Glomerular visceral epithelial cell (primary cell): ENCODE results near the gene KCNIP4.
"Not testable (repeated sequence)": the region's sequence is repeated elsewhere in the genome, so short reads cannot be mapped to it uniquely, and the experiment has no call there.

Experiments used
- DNase-seq: peaks from one replicate; pipeline ENCODE4 v3.0.0-alpha.2; 2016; ENCODE audit errors: extremely low spot score

Gene KCNIP4

DNA sequence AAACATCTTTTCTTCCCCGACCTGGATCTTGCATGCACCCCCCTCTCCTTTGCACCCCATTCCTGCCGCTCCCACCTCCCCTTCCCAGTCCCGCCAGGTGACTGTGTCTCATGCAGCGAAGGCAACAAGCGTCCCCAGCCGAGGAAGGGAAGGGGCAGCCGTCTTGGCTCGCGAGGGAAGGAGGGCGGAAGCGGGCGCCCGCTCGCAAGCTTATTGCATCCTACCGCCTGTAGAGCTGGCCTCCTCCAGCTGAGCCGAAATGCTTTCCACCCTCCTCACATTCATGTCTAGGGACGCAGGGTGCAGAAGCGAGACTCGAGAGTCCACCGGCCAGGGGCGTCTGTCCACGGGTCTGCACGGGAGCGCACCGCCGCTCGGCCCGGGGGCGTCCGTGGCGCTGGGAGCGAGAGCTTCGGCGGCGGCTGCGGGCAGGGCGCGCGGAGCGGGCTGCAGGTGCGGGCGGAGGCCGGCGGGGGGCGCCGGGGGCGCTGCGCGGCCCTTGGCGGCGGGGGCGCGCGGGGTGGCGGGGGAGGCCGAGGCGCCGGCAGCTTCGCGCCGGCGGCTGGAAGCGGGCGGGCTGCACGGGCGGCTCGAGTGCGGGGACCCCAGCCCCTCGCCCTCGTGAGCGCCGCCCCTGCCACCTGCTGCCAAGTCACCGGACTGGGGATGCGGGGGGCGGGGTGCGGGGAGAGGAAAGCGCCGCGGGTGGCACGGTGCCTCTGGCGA is at the start of gene KCNIP4:
KCNIP4 (minus strand) TSS at position 426 of the 726 bp plus-strand sequence.
- peak; percentile 46 for DNase-seq

DNA sequence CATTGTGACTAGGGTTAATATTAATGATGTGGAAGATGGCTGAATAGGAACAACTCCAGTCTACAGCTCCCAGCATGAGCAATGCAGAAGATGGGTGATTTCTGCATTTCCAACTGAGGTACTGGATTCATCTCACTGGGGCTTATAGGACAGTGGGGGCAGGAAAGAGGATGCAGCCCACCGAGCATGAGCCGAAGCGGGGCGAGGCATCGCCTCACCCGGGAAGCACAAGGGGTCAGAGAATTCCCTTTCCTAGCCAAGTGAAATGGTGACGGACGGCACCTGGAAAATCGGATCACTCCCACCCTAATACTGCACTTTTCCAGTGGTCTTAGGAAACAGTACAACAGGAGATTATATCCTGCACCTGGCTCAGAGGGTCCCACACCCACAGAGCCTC is 48.0 kb upstream of the KCNIP4 start:
- DNase-seq, result not testable (repeated sequence)

DNA sequence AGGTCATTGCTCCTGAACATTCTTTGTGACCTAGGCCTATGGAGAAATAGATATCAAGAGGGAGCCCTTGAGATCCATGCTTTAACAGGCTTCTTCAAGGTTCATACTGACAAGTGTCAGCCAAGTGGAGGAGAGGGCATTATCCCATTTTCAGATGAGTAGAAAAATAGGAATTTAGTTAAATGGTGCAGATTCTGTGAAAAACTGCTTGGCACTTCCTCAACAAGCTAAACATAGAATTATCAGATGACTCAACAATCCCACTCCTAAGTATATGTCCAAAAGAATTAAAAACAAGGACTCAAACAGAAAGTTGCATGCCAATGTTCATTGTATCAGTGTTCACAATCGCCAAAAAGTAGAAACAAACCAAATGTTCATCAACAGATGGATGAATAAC is 43.8 kb upstream of the KCNIP4 start:
- no peak for DNase-seq

DNA sequence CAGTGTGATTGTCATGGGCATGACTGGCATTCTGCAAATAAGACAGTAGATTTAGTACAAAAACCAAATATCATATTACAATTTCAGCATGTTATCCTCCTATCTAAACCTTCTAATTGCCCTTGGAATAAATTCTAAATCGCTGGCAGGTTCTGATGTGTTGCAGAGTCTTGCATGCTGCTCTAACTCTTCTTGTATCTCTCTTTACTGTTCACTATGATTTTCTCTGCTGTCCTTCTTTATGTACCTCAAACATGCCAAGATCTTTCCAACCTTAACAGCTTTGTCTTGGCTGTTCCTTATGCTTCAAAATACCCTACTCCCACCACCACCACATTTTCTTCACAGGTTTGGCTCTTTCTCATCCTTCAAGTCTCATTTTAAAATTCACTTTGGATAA is 43.0 kb upstream of the KCNIP4 start:
- DNase-seq, result no peak

DNA sequence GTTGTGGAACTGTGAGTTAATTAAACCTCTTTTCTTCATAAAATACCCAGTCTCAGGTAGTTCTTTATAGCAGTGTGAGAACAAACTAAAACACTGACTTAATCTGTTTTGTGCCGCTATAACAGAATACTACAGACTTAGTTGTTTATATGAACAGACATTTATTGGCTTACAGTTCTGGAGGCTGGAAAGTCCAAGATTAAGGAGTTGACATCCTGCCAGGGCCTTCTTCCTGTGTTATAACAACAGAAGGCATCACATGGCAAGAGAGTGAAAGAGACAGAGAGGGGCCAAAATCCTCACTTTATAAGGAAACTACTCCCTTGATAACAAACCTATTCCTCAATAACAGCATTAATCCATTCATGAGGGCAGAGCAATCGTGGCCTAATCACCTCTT is 42.5 kb upstream of the KCNIP4 start:
- DNase-seq, result no peak

DNA sequence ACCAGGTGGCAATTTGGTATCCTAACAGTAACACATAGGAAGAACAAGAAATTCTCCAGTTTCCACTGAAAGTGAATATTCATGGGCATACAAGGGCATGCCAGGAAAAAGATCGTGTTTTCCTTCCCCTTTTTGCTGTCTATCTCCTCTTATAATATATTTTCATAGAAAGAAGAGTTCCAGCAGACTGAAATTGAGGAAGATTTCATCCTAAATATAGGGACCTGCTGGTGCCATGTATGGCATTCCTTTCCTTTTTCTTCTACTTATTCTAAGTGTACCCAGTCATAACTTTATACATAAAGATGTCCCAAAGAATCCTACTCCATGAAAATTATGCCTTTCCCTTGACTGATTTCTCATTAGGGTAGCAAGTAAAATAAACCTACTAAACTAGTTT is 40.8 kb upstream of the KCNIP4 start:
- DNase-seq, result no peak

DNA sequence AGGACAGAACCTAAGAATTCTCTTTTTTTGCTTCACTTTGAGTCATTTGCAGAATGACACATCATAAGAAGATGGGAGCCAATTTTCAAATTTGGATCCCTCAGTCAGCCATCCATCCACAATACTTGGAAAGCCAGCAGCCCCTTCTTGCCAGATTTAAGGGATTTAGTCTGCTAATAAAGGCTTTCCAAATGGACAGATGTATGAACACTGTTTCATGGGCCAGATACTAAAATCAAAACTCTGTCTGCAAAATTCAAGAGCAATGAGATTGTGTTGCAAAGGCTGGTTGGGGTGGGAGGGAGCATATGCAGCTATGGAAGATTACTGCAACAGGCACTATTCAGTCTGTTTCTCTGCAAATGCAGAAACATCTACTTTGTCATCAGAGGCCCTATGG is 37.7 kb upstream of the KCNIP4 start:
- no peak for DNase-seq

DNA sequence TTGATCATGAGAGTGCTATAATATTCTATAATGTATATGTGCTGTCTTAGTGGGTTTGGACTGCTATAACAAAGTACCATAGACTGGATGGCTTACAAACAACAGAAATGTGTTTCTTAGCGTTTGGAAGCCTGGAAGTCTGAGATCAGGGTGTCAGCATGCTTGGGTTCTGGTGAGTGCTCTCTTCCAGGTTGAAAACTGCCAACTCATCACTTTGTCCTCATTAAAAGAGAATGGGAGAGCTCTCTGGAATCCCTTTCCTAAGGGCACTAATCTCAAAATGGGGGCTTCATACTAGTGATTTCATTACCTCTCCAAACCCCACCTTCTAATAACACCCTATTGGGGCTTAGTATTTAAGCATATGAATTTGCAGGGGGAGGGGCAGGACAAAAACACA is 33.5 kb upstream of the KCNIP4 start:
- no peak for DNase-seq

DNA sequence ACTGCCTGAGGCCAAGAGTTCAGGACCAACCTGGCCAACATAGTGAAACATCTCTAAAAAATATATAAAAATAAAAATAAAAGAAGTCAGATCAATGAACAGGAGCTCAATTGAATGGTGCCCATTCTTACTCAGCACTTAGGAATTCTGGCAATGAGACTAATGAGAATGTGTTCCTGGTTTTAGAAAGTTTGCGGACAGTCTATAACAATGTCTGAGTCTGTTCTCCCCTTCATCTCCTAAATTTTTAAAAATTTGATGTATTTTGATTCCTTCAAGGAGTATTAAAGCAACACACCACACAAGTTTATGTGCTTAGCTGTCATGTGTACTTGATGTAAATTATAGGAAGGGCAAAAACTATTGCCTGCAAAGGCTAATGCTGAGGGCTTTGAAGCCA is 30.6 kb upstream of the KCNIP4 start:
- no peak for DNase-seq

DNA sequence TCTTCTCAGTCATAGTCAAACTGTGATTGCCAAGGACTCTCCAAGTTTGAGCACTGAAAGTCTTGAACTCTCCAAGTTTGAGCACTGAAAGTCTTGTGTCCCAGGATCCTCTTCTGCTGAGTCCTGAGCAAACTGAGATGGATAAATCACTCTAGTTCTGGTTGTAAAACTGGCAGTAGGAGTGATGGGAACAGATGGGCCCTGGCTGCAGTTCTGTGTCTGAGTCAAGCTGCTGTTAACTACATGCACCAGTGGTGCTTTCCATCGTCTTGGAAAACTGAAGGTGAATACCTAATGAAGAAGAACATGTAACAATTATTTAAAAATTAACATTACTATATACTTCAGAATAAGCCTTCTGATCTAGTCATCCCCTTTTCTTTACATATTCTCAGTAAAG is 27.6 kb upstream of the KCNIP4 start:
- no peak for DNase-seq

DNA sequence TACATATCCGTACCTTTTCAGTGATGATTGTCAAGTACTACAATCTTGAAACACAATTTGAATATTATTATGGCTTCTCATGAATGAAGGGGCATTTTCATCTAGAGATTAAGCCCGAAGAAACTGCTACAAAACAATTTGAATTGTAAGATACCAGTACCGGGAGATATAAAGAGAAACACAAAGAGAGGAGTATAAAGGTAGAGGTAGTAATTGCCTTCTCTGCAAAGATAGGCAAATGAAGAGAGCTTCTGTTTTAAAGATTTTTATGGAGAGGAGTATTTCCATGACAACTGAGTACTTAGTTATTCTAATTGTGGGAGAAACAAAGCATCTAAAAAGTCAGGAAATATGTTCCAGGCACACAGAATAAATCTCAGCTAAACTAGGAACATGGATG is 25.3 kb upstream of the KCNIP4 start:
- no peak for DNase-seq

DNA sequence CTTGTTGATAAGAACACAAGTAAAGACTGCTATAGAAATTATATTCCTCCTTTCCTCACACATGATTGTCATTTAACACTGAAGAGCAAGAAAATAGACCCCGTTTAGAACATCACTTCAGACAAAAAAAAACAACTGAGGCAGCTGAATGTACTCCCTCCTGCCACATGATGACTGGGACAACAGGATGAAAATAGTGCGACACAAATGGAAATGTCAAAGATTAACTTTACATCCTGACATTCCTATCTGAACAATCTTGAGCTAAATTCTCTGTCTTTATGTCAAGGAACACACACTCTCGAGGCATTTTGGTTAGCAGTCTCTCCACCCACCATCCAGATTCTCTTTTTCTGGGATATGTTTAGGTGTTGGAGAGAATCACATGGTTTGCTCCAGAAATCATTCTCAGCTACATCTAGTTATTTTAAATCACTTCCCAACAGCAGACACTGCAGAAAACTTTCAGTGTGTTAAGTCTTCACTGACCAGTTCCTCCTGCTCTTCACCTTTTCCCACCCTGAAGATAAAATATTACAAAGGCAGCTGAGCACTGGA is 16.3 kb upstream of the KCNIP4 start:
- no peak for DNase-seq

DNA sequence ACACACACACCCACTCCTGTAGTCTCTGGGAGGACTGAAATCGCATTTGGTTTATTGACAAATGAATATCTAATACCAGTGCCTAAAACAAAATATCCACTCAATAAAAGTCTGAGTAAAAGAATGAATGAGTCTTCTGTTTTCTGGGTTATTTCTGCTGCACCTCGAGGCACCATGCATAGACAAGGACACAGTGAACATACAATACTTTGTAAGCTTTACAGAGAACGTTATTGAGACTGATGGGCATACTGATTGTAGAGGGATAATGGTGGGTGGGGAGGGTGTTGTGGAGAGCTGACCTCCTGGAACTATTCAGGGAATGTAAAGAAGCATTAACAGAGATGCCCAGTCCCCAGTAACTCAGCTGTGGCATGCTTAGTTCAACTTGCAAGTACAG is 14.1 kb upstream of the KCNIP4 start:
- no peak for DNase-seq

DNA sequence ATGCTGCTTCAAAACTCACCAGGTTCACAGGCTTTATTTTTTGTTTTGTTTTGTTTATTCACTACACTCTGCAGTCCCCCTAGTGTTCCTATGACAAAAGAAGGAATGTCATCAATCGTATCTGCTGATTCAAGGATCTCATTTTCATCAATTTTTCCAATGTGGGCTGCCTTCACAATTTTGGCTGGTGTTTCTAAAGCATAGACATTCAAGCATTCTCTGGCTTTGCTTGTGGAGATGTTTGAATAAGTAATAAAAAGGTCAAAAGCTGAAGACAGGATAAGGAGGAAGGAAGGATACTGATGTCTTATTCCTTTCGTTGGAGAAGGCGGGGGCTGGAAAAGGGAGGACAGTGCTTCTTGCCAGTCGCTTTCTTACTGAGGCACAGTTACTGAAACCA is 12.2 kb upstream of the KCNIP4 start:
- DNase-seq, result no peak

DNA sequence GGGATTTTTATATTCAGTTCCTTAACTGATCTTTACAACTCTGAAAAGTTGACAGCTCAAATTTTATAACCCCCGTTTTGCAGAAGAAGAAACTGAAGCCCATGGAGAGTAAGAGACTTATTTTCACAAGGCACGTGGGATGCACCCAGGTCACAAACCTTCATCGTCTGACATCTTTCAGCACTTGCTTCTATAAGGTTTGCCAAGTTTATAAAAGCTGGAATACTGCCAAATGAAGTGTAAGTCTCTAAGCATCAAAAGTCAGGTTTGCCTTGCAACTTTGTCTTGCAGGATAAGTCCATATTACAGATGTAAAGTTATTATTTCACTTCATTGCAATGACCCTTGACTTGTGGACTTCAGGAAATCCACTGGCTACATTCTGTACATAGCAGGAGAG is 6.3 kb upstream of the KCNIP4 start:
- no peak for DNase-seq

DNA sequence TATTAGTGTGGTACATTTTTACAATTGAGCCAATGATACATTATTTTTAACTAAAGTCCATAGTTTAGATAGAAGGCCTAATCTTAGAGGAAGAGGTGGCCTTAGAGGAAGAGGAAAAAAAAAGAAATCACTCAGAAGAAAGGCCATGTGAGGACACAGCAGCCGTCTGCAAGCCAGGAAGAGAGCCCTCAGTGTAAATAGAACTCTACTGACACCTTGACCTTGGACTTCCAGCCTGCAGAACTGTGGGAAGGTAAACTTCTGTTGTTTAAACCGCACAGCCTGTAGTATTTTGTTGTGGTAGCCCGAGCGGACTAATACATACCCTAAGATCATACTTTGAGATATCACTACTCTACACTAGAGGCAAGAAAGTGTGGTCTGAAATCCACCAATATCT is 5.1 kb upstream of the KCNIP4 start:
- no peak for DNase-seq

DNA sequence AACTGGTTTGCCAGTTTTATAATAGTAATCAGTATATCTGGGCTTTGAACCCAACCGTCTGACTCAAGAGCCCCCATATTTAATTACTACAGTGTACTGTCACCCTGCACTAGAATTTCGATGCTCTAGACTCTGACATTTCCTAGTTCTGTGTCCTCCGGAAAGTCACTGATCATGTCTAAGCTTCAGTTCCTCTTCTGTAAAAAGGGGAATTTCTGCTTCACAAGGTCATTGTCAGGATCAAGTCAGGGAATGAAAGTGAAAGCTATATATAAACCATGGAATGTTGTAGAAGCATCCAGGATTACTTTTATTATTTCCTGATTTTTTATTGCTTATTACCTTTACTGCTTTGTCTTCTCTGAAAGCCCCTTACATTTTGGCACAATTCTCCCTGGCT is 4.0 kb upstream of the KCNIP4 start:
- DNase-seq, result no peak

DNA sequence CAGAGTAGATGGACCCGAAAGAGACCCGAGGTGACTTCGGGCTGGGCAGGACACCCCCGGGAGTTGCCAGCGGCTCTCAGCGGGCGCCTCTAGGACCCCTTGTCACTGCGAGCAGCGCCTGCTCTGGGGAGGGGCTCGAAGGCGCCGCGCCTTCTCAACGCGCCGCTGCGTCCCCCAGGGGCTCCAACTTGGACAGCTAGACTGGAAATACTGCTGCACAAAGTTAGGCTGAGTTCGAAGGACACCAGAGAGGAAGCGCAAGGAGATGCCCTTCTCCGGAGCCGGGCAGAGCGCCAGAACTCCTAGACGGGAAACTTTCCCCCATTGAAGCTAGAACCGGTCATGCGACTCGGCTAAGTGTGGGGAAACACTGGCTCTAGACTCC is 493 bp upstream of the KCNIP4 start:
- peak; percentile 72 for DNase-seq

DNA sequence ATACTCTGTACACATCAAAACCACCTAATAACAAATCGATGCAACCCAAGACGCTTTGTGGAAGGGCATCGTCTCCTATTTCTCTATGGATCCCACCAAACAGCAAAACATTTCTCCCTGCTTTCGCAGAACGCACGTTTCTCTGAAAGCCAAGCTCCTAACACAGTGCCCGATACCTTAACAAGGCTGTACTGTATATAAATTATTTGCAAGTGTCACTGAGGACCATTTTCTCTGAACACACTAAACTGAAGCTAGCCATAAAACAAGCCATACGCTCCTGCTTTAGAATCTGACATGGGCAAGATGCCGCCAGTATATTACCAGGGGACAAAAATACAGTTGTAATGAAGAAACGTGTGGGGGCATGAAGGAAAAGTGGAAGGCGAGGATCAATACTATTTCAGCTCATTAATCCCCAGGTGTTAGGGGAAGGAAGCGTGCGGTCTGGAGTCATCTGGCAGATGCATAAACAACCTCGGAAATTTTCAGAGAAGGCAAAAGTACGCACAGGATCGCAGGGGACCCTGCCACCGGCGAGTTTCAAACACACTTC is 703 bp downstream of the KCNIP4 start:
- no peak for DNase-seq

DNA sequence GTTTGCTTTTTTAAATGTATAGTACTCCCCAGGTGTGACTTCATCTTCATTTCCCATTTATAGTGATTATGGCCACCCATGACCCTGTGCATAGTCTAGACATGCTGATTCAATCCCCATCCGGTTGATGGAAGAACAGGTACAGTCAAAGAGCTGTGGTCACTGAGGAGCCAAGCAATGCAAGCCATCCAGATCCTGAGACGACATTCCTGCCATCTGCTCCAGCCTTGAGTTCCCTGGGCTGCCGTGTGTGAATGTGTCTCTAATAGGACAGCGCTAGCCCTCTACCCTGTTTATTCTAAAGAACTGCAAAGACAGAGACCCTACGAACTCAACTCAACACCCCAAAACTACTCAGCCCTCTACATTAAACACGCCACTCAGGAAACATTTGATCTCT is 1.7 kb downstream of the KCNIP4 start:
- no peak for DNase-seq

DNA sequence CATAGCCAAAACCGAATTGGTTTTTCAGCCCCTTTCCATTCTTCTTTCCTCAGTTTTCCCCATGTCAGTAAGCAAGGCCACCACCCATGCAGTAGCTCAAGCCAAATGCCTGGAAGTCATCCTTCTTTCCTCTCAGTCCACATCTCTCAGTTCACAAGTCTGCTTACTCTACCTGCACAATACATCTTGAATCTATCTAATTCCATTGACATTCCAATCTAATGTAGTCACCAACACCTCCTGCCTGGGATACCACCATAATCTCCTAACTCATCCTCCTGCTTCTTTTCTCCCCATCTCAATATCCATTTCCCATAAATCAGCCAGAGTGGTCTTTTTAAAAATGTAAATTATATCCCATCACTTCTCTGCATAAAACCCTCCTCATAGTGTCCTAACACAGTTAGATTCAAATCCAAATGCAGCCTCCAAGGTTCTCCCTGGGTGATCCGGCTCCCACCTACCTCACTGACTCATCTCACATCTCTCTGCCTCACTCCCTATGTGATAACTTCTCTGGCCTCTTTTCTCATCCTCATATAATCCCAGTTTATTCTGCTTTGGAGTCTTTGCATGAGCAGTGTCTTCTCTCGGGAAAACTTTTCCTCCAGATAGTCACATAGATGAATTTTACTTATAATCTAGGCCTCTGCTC is 26.9 kb downstream of the KCNIP4 start:
- DNase-seq, result no peak

DNA sequence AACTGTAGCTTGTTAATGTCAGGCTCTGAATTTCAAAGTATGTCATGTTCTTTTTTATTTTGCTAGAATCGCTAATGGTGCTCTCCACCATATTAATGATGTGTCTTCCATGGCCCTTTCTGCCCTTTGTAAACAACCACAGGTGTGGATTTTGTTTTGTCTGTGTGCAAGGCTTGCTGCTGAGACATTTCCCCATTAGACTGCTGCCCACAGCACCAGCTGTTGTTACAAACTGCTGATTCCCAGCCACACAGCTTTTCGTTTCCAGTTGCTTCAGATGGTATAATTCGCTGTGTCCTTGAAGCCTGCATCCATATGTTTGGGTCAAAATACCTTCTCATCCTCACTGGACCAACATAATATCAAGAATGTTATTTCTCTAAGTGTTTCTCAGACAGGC is 32.8 kb downstream of the KCNIP4 start:
- no peak for DNase-seq

DNA sequence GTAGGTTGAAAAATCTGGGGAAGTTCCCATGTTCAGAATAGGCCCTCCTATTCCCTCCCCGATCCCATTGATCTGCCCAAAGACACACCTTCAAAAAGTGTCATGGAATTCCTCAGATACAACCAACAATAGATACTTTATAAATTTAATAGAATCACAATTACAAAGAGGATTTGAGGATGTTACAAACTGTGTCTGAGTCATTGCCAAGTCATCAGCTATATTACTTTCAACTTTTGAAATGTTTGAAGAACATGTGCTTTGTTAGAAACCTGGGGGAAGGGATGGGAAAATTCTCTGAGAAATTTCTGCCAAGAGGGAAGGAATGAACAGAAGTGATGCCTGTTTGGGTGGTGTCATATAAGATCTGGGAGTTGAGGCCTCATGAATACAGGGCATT is 46.7 kb downstream of the KCNIP4 start:
- peak; percentile 16 for DNase-seq
